ENCODE data around the gene PTPRF.
"Not testable (repeated sequence)": the region's sequence is repeated elsewhere in the genome, so short reads cannot be mapped to it uniquely, and the experiment has no call there.

PTPRF gene

DNA sequence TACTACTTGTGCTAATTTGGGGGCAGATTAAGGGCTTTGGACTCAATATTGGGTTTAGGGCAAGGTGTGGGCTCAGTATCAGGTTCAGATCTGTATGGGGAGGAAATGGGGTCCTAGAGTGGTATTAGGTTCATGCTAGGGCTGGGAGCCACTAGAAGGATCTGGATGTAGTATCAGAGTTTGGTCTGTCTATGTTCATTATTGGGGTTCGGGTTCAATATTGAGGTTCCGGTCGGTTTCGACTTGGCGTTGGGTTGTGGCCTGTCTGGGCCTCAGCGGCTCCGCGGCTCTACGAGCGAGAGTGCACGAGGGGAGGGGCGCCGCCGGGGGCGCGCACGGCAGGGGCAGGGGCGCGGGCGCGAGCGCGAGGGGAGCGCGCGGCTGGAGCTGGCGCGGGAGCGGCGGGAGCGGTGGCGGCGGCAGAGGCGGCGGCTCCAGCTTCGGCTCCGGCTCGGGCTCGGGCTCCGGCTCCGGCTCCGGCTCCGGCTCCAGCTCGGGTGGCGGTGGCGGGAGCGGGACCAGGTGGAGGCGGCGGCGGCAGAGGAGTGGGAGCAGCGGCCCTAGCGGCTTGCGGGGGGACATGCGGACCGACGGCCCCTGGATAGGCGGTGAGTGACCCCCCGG lies at the start of gene PTPRF:
Gene PTPRF, plus strand, starts transcription at position 401 of the 624 bp plus-strand sequence. CDS start 14,193 bp downstream, outside the sequence.
- peak; percentile 74 for DNase-seq

DNA sequence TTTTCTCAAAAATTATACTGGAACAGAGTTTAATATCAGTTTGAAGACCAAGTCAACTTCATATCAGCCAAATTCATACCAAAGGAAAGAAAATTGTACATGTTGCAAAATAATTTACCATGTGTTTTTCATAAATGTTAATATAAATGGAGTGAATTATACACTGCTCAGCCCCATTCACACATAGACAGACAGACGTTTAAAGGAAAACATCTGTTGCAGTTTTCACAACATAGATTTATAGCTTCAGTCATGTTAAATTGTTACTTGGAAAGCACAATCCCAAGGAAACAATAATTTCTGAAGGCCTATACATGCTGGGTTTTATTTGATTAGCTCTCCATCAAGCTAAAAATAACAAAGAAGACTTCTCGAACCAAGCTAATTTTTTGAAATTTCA lies 49.2 kb upstream of the PTPRF start:
- no peak for DNase-seq

DNA sequence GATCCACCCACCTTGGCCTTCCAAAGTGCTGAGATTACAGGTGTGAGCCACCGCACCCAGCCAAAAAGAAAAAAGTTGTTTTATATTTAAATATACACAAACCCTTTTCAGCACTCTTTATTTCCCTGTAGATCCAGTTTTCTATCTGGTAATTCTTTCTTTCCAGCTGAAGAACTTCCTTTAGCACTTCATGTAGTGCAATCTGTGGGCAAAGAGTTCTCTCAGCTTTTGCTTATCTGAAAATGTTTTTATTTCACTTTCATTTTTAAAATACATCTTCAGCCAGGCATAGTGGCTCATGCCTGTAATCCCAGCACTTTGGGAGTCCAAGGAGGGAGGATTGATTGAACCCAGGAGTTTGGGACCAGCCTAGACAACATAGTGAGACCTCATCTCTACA lies 48.5 kb upstream of the PTPRF start:
- no peak for DNase-seq

DNA sequence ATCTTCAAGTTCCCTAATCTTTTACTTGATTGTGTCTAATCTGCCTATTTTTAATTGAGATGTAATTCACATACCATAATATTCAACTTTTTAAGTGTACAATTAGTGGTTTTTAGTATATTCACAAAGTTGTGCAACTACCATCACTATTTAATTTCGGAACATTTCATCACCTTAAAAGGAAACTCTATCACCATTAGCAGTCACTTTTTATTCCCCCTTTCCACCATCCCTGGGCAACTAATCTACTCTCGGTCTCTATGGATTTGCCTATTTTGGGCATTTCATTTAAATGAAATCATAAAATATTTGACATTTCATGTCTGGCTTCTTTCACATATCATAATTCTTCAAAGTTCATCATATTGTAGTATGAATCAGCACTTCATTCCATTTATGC lies 46.3 kb upstream of the PTPRF start:
- DNase-seq = no peak

DNA sequence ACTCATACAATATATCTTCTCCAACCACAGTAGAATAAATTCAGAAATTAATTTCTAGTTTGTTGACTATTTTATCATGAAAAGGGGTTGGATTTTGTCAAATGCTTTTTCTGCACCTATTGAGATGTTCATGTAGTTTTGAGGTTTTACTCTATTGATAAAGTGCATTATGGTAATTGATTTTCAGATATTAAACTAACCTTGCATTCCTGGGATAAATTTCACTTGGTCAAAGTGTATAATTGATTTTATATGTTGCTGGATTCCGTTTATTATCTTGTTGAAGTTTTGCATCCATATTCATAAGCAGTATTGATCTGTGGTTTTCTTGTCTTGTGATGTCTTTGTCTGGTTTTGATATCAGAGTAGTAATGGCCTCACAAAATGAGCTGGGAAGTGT lies 42.5 kb upstream of the PTPRF start:
- no peak for DNase-seq

DNA sequence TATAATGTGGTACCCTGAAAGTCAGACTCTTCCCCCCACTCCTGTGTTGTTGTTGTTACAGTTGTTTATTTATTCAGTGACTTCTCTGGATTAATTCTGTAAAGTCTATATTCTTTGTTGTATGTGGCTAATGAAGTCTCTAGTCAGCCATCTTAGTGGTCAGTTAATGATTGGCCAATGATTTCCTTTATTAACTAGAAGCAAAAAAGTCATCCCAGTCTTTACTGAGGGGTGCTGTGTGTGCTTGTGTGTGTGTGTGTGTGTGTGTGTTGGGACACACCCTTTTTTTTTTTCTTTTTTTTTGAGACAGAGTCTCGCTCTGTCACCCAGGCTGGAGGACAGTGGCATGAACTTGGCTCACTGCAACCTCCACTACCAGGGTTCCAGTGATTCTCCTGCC lies 39.6 kb upstream of the PTPRF start:
- no peak for DNase-seq

DNA sequence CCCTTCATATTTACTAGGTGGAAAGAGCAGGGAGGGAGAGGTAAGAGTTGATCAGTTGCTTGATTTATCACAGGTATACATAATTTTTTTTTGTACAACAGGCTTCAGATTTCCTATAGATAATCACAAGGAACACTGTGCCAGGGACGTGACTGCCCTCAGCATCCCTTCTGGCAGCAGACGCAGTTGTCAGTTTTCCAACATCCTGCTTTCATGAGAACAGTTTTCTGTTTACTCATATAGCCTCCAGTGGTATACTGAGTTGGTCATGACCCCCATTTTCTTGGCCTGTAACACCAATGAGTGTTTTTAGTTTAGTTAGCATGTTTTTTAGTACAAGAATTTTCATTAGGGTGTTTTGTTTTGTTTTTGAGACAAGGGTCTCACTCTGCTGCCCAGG lies 37.9 kb upstream of the PTPRF start:
- DNase-seq = no peak

DNA sequence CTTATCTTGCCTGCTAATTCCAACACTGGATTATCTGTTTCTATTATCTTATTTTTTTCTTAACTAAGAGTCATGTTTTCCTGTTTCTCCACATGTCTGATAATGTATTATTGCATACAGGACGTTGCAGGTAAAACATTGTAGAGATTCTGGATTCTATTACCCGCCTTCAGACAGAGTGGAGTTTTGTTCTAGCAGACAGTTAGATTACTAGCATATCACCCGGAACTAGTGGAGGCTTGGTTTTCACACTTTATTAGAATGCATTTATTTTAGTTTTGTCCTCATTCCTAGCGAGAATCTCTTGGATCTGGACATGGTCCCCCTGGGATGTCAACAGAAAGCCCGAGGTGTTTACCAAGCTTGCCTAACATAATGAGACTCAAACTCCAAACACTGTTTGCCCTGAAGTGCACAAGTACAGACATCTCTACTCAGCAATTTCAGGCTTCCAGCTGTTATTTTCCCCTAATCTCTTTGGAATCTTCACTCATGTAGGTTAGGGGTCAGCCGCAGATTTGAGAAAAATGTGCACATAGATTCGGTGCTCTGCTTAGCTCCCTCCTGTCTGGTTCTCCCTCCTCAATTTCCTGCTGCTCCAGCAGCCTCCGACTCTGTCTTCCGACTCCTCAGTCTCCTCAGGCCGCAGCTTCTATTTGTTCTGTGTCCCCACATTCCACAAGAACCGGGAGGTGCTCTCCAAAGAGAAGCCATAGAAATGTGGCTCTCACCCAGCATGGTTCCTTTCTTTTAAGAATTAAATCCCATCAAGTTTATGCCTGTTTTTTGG lies 36.8 kb upstream of the PTPRF start:
- no peak for DNase-seq

DNA sequence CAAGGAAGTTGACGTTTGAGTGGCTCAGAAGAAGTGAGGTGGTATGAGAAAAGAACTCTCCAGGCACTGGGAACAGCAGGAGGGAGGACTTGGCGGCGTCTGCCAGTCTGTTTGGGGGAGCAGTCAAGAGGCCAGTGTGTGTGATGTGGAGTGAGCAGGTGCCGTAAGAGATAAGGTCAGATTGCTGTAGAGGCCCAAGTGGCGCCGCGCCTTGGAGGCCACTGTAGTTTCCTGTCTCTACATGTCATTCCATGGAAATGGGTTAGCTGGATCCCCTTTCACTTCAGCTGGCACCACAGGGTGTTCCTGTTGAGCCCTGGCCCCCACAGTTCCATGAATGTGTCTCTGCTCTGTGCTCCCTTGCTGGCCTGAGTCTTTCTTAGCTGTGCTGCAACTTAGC lies 35.5 kb upstream of the PTPRF start:
- DNase-seq = no peak

DNA sequence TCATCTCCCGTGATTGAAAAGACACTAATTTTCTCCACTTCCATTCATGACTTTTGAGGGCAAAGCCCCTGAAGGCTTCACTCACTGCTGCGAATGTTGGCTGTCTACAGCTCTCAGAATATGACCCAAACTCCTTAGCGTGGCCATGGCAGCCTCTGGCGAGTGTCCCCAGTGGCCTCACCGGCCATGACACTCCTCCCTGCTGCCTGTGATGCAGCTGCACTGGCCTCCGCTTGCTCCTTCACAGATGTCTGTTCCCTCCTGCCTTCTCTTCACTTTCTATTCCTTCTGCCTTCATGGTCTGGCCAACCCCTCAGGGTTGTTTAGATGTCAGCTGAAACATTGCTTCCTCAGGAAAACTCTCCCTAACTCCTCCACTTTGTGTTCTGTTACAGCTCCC lies 30.8 kb upstream of the PTPRF start:
- no peak for DNase-seq

DNA sequence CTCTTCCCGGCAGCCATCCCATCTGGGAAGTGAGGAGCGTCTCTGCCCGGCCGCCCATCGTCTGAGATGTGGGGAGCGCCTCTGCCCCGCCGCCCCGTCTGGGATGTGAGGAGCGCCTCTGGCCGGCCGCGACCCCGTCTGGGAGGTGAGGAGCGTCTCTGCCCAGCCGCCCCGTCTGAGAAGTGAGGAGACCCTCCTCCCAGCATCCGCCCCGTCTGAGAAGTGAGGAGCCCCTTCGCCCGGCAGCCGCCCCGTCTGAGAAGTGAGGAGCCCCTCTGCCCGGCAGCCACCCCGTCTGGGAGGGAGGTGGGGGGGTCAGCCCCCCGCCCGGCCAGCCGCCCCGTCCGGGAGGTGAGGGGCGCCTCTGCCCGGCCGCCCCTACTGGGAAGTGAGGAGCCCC lies 28.9 kb upstream of the PTPRF start:
- not testable (repeated sequence) for DNase-seq

DNA sequence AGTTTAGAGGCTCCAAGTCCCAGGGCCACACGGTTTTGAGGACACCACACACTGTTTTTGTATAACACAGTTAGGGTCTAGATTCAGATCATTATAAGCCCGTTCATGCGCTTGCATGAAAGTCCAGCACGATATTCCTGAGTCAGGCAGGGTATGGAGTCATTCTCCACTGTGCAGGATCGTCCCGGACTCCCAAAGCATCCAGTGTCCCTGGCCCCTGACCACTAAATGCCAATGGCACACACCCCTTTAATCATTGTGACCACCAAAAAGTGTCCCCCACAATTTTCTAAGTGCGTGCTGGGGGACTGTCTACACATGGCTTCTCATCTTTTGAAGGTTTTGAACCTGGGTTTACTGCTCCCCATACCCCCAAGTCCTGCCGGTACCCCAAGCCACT lies 27.1 kb upstream of the PTPRF start:
- DNase-seq = no peak

DNA sequence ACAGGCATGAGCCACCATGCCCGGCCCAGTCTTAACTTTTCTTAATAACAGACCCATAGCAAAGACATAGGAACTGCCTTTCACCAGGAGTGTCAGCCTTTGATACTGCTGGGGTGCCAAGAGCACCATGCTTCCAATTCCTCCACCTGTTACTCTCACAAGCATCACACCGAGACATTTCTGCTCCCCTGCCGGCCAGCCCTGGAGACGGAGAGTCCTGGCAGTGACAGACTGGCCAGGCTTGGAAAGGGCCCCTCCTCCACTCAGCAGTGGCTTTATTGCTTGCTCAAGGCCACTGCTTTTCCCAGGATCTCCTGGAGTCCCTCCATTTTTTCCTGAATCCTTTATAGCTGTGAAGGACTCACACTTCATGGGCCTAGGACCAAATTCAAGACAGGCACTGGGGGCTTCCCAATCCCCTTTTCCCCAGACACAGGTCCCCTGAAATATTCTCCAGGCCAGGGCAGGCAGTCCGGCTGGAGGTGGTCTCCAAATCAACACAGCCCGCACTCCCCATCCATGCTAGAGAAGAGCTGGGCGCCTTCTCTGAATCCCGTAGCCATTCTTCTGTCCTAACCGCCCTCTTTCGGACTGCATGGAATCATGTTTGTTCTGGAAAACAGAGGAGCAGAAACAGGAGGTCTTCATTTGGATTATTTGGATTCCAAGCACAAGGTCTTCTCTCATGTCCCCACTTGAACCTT lies 25.5 kb upstream of the PTPRF start:
- DNase-seq = no peak

DNA sequence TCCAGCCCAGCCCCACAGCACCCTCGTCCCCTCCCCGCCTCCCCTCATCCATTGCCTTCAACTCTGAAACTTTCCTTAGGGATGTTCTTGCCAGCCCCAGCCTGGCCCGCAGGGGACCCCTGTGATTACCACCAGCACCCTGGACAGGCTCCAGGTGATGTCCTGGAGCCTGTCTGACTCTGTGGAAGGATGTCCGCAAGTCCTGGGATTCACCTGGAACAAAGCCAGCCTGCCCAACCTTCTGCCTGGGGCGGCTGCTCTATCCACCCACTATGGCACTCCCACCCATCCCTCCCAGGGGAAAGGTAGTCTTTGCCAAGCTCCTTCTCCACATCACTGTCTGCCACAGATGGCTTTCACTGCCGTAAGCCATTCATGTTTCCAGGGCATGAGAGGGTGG lies 24.4 kb upstream of the PTPRF start:
- DNase-seq = no peak

DNA sequence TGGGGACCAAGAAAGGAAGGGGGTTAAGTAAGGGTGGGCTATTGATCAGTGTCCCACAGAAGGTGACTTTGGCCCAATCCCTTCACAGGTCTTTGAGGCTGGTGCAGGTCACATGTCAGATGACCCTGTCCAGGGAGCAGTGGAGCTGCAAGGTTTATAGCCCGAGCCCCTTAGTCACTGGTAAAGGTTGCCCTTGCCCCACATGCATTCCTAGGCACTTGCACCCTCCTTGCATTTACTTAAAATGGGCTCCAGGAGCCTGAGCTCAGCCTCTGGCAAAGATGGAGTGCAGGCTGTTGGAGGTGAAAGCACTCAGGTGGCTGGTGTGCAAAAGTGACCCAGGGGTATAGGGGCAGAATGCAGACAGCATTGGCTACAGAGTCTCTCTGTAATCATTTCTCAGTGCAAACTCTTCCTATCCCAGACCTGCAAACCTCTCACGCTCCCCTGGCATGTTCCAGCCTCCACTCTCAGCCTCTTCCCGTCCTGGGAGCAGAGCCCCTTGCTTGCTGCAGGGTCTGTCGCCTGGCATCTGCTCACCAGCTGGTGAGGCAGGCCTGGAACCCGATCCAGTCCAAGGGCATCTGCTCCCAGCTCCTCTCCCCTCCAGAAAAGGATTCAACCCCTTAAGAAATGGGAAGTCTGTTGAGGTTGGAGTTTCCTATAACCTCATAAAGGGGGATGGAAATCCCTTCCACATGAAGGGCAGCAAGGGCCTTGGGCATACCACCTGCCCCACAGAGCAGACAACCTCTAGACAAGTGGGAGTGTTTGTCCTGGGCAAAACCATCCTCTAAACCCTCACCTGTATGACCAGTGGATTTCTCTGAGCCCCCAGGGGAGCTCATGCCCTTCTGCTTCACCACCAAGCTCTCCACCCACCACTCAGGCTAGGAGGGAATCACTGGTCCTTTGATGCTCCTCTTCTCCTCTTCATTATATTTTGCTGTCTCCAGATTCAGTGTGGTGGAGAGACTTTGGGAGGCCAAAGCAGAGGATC lies 23.1 kb upstream of the PTPRF start:
- no peak for DNase-seq

DNA sequence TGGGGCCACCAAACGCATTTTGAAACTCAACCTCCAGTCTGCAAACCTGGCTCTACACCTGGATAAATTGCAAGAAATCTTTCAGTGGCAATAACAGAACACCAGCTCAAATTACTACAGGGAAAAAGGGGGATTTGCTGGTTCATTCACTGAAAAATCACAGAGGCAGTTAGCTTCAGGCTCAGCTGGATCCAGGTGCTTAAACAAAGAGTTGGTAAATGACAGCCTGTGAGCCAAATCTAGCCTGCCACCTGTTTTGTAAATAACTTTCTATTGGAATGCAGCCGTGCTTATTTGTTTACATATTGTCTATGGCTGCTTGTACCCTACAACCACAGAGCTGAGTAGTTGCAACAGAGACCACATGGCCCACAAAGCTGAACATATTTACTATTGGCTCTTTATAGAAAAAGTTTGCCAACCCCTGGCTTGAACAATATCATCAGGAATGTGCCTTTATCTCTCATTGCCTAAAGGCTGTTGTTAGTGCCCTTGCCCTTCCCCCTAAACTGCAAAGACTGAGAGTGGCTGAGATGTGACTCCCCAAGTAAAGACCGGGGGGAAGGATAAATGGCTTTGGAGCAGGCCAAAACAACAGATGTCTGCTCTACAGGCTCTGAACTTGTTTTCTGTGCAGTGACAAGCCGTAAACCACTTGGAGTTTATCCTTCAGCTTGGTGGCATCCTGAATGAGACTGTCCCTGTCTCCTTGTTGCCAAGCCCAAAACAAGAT lies 21.5 kb upstream of the PTPRF start:
- DNase-seq = no peak

DNA sequence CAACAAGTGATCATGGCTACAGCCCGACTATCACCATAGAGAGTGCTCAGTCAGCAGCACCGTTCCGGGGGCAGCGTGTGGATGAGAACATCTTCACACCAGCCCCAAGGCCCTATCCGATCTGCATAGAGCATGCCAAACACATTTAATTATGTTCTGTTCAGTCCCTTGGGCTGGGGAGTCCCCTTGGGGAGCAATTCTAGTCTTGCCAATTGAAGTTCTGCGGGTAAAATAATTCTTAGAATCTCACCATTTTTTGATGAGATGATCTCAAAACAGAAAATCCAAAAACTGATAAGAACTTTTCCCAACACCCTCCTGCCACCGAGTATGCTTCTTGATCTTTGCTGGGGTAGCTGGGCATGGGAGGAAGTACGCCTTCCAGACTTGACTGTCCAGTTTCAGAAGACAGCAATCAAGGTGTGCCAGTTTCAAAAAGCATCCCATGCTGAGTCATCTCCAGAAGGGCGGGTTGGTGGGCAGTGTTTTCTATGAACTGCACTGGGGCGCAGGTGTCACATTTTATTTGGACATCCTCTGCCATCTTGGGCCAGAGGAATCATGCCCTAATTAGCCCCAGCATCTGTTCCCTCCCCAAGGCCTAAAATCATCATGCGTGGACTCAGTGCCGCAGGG lies 20.8 kb upstream of the PTPRF start:
- DNase-seq = no peak

DNA sequence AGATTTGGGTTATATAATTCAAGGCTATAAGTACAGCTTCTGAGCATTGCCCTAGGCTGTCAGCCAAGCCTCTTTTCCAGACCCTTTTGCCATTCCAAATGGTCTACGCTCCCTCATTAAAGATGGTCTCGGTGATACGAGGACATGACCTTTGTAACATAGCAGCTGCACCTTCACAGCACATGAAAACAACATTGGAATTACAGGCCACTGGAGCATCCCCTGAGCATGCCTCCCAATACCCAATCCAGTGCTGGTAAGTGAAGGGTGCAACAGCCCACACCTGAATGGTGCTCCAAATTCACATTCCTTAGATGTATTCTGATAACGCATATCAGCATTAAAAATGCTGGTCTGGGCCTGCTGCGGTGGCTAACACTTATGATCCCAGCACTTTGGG lies 20.1 kb upstream of the PTPRF start:
- DNase-seq = no peak

DNA sequence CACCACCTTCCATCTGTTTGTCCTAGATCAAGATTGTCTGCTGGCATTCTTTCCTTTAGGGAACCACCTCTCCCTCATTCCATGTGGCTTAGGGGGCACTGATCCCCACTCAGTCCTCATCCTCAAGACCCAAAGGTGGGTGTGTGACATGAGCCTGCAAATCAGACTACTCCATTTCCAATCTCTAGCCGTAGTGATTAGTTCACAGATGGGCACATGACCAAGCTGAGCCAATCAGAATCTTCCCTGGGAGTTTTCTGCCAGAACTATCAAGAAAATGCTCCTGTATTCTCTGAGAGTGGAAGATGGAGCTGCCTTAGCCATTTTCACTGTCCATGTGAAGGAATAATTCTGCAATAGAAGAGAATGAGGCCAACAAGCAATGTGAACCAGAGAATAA lies 19.3 kb upstream of the PTPRF start:
- no peak for DNase-seq

DNA sequence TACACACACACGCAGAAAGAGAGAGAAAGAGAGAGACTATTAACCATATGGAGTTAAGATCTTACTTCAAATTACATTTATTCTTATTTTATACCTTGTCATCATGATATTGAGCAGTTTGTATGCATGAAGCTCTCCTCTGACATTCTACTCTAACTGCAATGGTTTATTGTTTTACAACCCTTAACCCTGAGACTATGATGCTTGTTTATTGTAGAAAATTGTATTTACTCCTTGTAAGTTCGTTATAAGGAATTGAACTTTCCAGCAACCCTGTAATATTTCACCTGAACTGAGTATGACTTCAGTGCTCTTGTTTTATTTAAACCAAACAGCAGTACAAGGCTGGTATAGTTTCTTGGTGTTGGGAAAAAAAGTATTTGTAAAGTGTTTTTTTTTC lies 18.6 kb upstream of the PTPRF start:
- no peak for DNase-seq

DNA sequence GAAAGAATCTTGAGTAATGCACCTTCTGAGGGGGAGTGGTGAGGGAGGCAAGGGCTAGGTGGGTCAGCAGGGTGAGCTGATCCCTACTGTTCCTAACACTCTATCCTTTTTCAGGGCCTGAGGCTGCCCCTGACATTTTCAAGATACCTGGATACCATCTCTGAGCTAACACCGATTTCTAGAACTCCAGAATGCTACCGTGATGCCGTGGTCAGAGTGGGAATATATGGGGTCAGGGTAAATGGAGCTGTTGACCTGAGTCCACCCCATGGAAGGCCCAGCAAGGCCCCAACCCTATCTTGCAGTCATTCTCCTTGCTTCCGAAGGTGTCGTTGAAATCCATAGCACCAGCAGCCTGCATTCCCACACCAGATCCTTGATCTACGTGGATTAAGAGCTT lies 18.0 kb upstream of the PTPRF start:
- no peak for DNase-seq
